ENCODE data around the gene GAB2. TPM values are rescaled to one million over a fixed set of nuclear protein-coding genes. Genes with fewer than 3 reads are reported as not detected.

The GAB2 gene
- polyA plus RNA-seq, 3 donors, result 2.8 to 39.4 (median 4.4) TPM

DNA sequence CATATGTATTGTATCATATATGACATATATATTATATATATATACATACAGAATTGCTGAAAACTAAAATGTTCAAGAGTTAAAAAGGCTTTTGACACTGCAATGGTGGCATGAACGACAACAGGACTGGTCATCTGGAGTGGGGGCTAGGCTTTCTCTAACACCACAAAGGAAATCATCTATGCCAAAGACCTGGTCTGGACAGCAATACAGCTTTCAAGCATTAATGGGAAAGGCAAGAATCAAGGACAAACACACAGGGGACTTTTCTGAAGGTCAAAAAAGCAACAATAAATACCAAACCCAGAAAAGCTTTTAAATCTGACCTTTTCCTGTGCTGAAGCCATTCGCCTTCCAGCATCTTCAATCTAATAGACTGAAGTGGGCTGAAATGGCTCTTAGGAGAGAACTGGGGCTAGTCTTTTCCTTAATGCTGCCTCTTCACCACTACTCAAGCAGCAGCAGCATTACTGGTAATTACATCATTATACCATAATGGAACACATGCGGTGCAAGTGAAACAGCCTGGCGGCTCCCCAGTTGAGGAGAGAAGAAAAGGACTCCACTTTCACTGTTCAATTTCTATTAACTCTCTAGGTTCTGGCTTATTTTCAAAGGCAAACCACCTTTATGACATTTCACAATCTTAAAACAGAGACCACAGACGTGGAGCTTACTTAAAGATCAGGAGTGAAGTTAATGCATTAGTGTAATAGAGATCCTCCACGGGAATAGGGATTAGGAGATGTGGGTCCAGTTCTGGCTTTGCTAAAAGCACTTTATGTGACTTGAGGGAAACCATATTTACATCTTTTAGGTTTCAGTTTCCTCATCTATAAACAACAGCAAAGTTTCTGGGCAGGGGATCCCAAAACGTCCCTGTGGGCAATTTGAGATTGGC, 63.0 kb downstream of the GAB2 start:
- Histone ChIP-seq H2AFZ (ENCODE audit: insufficient read depth, low read depth, low read length, poor library complexity, severe bottlenecking) (no peak overlapping the region), H3K4me2 (replicated peaks; ENCODE audit: extremely low read depth, low read length, poor library complexity, severe bottlenecking) (no peak overlapping the region), H3K27me3 (ENCODE audit: control insufficient read depth in 2 of 2, insufficient read depth in 2 of 2, low read length in 2 of 2) (no peaks in the 10 kb centered on the region), H3K4me1 (ENCODE audit: control insufficient read depth in 1 of 2, insufficient read depth in 2 of 2, low read length in 2 of 2) (peaks cover 57 to 63% of the 10 kb centered on the region in 2 donors), H3K36me3 (replicated peaks in 1 of 2; ENCODE audit: control insufficient read depth in 1 of 2, insufficient read depth in 2 of 2, low read length in 2 of 2) (no peaks in the 10 kb centered on the region), H4K20me1 (ENCODE audit: insufficient read depth, low read length) (peaks cover 74% of the 10 kb centered on the region), H3K79me2 (ENCODE audit: insufficient read depth, low read length) (peaks cover 80% of the 10 kb centered on the region), H3K4me3 (replicated peaks in 1 of 3; ENCODE audit: low read depth in 2 of 3, low read length in 3 of 3) (no peak overlapping the region), H3K27ac (ENCODE audit: low read depth in 1 of 2, low read length in 2 of 2) (peak overlapping the region in 1 of 2 donors; percentile 30), H3K9ac (ENCODE audit: insufficient read depth, low read length, poor library complexity, severe bottlenecking) (no peak overlapping the region), H3K9me3 (replicated peaks in 1 of 2; ENCODE audit: control insufficient read depth in 1 of 2, insufficient read depth in 1 of 2, low read length in 2 of 2) (no peaks in the 10 kb centered on the region)
- peak overlapping the region in 5 of 7 donors; percentile 48 to 77 (median 69) for H3K27ac Mint-ChIP-seq
- H3K9me3 Mint-ChIP-seq, result peaks cover 0 to 4% (median 0%) of the 10 kb centered on the region in 7 donors
- no CpG with 5 or more reads among the region's 7 CpGs for WGBS (ENCODE audit: insufficient coverage)
- no peak overlapping the region for H3K4me3 Mint-ChIP-seq
- peaks cover 78% of the 10 kb centered on the region for H3K4me1 Mint-ChIP-seq
- peaks cover 20 to 23% of the 10 kb centered on the region in 2 donors for H3K36me3 Mint-ChIP-seq
- intact Hi-C loops (cut with micrococcal nuclease), result loop anchor here in 1 of 2 donors (5.0 kb wide), 2 partner anchors 38 to 42 kb away; no protein-coding TSS in a partner anchor
- TF ChIP-seq, protein P1, sequence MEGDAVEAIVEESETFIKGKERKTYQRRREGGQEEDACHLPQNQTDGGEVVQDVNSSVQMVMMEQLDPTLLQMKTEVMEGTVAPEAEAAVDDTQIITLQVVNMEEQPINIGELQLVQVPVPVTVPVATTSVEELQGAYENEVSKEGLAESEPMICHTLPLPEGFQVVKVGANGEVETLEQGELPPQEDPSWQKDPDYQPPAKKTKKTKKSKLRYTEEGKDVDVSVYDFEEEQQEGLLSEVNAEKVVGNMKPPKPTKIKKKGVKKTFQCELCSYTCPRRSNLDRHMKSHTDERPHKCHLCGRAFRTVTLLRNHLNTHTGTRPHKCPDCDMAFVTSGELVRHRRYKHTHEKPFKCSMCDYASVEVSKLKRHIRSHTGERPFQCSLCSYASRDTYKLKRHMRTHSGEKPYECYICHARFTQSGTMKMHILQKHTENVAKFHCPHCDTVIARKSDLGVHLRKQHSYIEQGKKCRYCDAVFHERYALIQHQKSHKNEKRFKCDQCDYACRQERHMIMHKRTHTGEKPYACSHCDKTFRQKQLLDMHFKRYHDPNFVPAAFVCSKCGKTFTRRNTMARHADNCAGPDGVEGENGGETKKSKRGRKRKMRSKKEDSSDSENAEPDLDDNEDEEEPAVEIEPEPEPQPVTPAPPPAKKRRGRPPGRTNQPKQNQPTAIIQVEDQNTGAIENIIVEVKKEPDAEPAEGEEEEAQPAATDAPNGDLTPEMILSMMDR (IDR thresholded peaks at IDR 0.05), result no peak
- no peaks in the 10 kb centered on the region for H3K27me3 Mint-ChIP-seq (ENCODE audit: low read depth in 3 of 3)
- DNase-seq, result no peak

DNA sequence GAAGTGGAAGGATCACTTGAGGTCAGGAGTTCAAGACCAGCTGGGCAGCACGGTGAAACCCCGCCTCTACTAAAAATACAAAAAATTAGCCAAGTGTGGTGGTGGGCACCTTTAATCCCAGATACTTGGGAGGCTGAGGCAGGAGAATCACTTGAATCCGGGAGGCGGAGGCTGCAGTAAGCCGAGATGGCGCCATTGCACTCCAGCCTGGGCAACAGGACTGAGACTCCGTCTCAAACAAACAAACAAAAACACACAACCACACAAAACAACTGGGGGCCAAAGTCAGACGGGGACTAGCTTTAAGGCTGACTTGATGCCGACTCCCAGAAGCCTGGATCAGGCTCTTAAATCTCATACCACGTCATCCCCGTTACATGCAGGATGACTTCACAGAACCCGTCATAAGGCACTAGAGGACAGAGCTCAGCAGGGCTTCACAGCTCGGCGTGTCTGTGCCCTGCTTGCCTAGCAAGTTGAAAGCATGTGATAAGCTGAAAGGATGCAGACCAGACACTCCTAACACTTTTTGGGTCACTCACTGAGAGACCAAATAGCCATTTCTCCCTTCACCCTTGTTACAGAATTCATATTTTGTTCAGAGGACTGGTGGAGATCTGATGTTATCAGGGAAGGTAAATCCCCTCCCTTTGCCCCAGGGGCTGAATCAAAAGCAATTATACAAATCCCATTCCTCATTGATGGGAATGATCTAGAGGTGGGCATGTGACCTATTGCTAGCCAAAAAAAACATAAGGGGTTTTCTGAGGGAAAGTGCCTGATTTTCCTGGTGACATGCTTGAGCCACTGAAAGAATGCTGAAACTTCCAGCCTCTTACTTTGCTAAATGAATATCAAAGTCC, 65.4 kb downstream of the GAB2 start:
- peak overlapping the region; percentile 84 to 98 (median 95) for H3K27ac Mint-ChIP-seq
- DNase-seq, result no peak
- H3K36me3 Mint-ChIP-seq, result peaks cover 16 to 19% of the 10 kb centered on the region in 2 donors
- no peaks in the 10 kb centered on the region for H3K36me3 ChIP-seq (replicated peaks in 1 of 2; ENCODE audit: control insufficient read depth in 1 of 2, insufficient read depth in 2 of 2, low read length in 2 of 2)
- H3K79me2 ChIP-seq (ENCODE audit: insufficient read depth, low read length), result peaks cover 90% of the 10 kb centered on the region
- peaks cover 91% of the 10 kb centered on the region for H3K4me1 Mint-ChIP-seq
- H3K27me3 Mint-ChIP-seq (ENCODE audit: low read depth in 3 of 3), result peaks cover 0 to 1% (median 0%) of the 10 kb centered on the region in 3 donors
- peaks cover 0 to under 1% (median 0%) of the 10 kb centered on the region in 7 donors for H3K9me3 Mint-ChIP-seq
- intact Hi-C loops (cut with micrococcal nuclease), result loop anchor here in 1 of 2 donors (5.0 kb wide), 2 partner anchors 40 kb away; no protein-coding TSS in a partner anchor
- no peak overlapping the region for H2AFZ ChIP-seq (ENCODE audit: insufficient read depth, low read depth, low read length, poor library complexity, severe bottlenecking)
- peak overlapping the region; percentile 78 for H3K4me2 ChIP-seq (replicated peaks; ENCODE audit: extremely low read depth, low read length, poor library complexity, severe bottlenecking)
- H3K4me3 Mint-ChIP-seq, result peak overlapping the region in 1 of 2 donors; percentile 15
- no peaks in the 10 kb centered on the region for H3K27me3 ChIP-seq (ENCODE audit: control insufficient read depth in 2 of 2, insufficient read depth in 2 of 2, low read length in 2 of 2)
- peaks cover 77 to 79% of the 10 kb centered on the region in 2 donors for H3K4me1 ChIP-seq (ENCODE audit: control insufficient read depth in 1 of 2, insufficient read depth in 2 of 2, low read length in 2 of 2)
- H3K9ac ChIP-seq (ENCODE audit: insufficient read depth, low read length, poor library complexity, severe bottlenecking), result no peak overlapping the region
- H3K9me3 ChIP-seq (replicated peaks in 1 of 2; ENCODE audit: control insufficient read depth in 1 of 2, insufficient read depth in 1 of 2, low read length in 2 of 2), result no peaks in the 10 kb centered on the region
- 92% methylated on average over 10 of the region's 14 CpGs for WGBS (ENCODE audit: insufficient coverage)
- TF ChIP-seq, protein P1 (IDR thresholded peaks at IDR 0.05), result no peak
- H4K20me1 ChIP-seq (ENCODE audit: insufficient read depth, low read length), result peaks cover 60% of the 10 kb centered on the region
- peak overlapping the region in 1 of 3 experiments; percentile 70 for H3K4me3 ChIP-seq (replicated peaks in 1 of 3; ENCODE audit: low read depth in 2 of 3, low read length in 3 of 3)
- H3K27ac ChIP-seq (ENCODE audit: low read depth in 1 of 2, low read length in 2 of 2), result peak overlapping the region; percentile 67 to 92

Measured in CD14-positive monocyte (primary cell).